SU-DHL-6 (cell line): Measurements from ENCODE around the gene FCAMR.

Source experiments
- H2AFZ ChIP-seq: fragments of 200-600 bp; sonication (generic); 2 replicates; pipeline ENCODE4 v1.6.1; 2014; ENCODE audit warnings: low read depth, mild to moderate bottlenecking, moderate library complexity, mixed read lengths, antibody characterized with exemption, low read length; ENCODE audit not compliant: severe bottlenecking
- H3F3A ChIP-seq: fragments of 200-600 bp; shearing (Covaris generic); 2 replicates; pipeline ENCODE4 v1.6.0; 2016; ENCODE audit warnings: antibody characterized with exemption, mild to moderate bottlenecking; ENCODE audit not compliant: insufficient read depth
- H3K27ac ChIP-seq: fragments of 200-600 bp; sonication (generic); 2 replicates; pipeline ENCODE4 v1.5.1; 2016; ENCODE audit warnings: low read depth, mild to moderate bottlenecking, low read length, moderate library complexity, mixed read lengths
- H3K27me3 ChIP-seq: fragments of 200-600 bp; sonication (generic), shearing (Covaris generic); 2 replicates; pipeline ENCODE4 v1.6.0; 2014; ENCODE audit warnings: mild to moderate bottlenecking, low read length
- H3K36me3 ChIP-seq: fragments of 200-600 bp; sonication (generic); 2 replicates; pipeline ENCODE4 v1.6.1; 2014; ENCODE audit warnings: mild to moderate bottlenecking, low read length, mixed read lengths
- H3K4me2 ChIP-seq: fragments of 300-600, 200-600 bp; shearing (Covaris generic), sonication (generic); 2 replicates; pipeline ENCODE4 v1.6.0; 2014; ENCODE audit warnings: low read length, low read depth, mild to moderate bottlenecking; ENCODE audit not compliant: poor library complexity, severe bottlenecking
- H3K4me3 ChIP-seq: fragments of 200-600 bp; sonication (generic); 2 replicates; pipeline ENCODE4 v1.5.1; 2014; ENCODE audit warnings: antibody characterized with exemption, low read length, mild to moderate bottlenecking, mixed read lengths; ENCODE audit not compliant: insufficient read depth, poor library complexity, severe bottlenecking
- H3K79me2 ChIP-seq: fragments of 200-600 bp; sonication (generic); 2 replicates; pipeline ENCODE4 v1.6.1; 2014; ENCODE audit warnings: mild to moderate bottlenecking, low read length, moderate library complexity; ENCODE audit not compliant: insufficient read depth
- H3K9ac ChIP-seq: fragments of 200-600 bp; sonication (generic); 2 replicates; pipeline ENCODE4 v1.7.0; 2014; ENCODE audit warnings: mild to moderate bottlenecking, low read length
- H3K9me2 ChIP-seq: fragments of 200-600 bp; sonication (generic); replicated peaks from 2 replicates; pipeline ENCODE4 v1.6.1; 2014; ENCODE audit warnings: low read length; ENCODE audit not compliant: insufficient read depth
- H3K9me3 ChIP-seq: fragments of 200-600 bp; sonication (generic); 2 replicates; pipeline ENCODE4 v1.6.1; 2014; ENCODE audit warnings: low read length, mixed read lengths; ENCODE audit not compliant: insufficient read depth
- H4K20me1 ChIP-seq: fragments of 200-600 bp; sonication (generic); 2 replicates; pipeline ENCODE4 v1.6.1; 2014; ENCODE audit warnings: low read depth, mild to moderate bottlenecking, antibody characterized with exemption, low read length, moderate library complexity, mixed read lengths
- EZH2phosphoT487 ChIP-seq: fragments of 200-600 bp; sonication (generic), shearing (Covaris generic); conservative IDR thresholded peaks from 2 replicates; pipeline ENCODE4 v1.6.1; 2018; ENCODE audit warnings: mild to moderate bottlenecking, antibody characterized with exemption, low read length, moderate library complexity, mixed read lengths
- TF ChIP-seq, protein P1 (sequence below): fragments of 200-600 bp; sonication (generic); IDR thresholded peaks from one replicate; pipeline ENCODE4 v1.5.1; 2017; ENCODE audit warnings: antibody characterized with exemption, mild to moderate bottlenecking, low read length, moderate library complexity; ENCODE audit not compliant: insufficient read depth, poor library complexity, severe bottlenecking

FCAMR gene

DNA sequence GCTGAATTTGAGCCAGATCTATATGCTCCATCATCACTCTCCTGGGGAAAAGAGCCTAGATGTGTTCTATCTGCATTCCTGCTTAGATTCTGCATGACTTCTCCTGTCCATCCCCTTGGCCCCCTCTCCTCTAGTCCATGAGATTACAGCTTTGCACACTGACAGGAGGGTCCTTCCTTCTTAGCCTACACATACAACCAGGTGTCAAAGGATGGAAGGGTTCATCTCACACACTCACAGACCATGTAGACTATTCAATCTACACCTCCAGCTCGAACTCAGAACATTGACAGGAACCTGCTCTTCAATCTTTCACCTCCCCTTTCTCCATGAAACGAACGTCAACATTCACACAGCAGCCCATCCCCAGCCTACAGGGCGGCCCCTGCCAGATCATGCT lies 48.4 kb upstream of the FCAMR start:
- no peak overlapping the region for H3K9ac ChIP-seq
- no peaks in the 10 kb centered on the region for H3K36me3 ChIP-seq
- H3F3A ChIP-seq: no peaks in the 10 kb centered on the region
- H3K4me2 ChIP-seq: no peak overlapping the region
- H4K20me1 ChIP-seq: no peaks in the 10 kb centered on the region
- no peak overlapping the region for H2AFZ ChIP-seq
- no peak overlapping the region for H3K4me3 ChIP-seq
- H3K9me3 ChIP-seq: no peaks in the 10 kb centered on the region
- H3K27me3 ChIP-seq: no peaks in the 10 kb centered on the region
- no peak overlapping the region for H3K27ac ChIP-seq
- TF ChIP-seq, protein P1, sequence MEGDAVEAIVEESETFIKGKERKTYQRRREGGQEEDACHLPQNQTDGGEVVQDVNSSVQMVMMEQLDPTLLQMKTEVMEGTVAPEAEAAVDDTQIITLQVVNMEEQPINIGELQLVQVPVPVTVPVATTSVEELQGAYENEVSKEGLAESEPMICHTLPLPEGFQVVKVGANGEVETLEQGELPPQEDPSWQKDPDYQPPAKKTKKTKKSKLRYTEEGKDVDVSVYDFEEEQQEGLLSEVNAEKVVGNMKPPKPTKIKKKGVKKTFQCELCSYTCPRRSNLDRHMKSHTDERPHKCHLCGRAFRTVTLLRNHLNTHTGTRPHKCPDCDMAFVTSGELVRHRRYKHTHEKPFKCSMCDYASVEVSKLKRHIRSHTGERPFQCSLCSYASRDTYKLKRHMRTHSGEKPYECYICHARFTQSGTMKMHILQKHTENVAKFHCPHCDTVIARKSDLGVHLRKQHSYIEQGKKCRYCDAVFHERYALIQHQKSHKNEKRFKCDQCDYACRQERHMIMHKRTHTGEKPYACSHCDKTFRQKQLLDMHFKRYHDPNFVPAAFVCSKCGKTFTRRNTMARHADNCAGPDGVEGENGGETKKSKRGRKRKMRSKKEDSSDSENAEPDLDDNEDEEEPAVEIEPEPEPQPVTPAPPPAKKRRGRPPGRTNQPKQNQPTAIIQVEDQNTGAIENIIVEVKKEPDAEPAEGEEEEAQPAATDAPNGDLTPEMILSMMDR: no peak
- no peak for TF ChIP-seq EZH2phosphoT487
- no peaks in the 10 kb centered on the region for H3K79me2 ChIP-seq
- no peaks in the 10 kb centered on the region for H3K9me2 ChIP-seq

DNA sequence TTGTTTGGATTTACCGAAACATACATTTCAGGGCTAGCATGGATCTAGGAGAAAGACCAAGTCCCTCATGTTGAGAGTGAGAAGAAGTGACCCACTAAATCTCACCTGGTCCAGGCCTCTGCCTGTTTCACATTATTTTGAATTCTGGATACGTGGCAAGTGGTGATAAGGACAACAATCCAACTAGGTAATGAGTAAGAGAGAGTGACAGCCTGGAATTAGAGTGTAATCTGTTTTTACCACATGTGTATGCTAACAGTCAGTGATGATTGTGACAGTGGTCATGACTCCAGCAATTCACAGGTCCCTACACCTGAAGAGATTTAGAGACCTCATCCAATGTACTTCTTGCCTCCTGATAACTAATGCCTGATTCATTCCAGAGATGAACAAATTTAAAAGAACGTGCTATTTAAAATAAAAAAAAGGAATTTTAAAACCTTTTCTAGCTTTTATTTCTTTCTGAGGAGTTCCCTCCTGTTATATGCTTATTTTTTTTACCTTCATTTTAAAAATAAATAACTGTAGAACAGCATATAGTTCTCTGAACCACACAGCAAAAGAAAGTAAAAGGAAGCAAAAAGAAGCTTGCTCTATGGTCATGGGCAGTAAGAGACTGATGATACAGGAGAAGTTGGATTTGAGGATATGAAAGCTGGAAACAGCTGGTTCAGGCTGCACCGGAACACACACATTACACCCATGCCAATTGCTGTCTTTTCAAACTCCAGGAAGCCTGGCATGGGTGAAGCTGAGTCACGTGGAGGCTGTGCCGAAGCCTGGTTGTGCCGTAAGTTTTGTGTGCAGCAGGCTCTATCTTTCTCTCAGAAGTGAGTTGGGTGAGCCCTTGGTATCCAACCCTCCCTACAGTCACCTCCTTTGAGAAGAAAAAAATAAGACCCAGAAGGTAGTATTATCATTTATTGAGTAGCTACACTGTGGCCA lies 47.6 kb upstream of the FCAMR start:
- no peaks in the 10 kb centered on the region for H3K36me3 ChIP-seq
- no peaks in the 10 kb centered on the region for H3K27me3 ChIP-seq
- H3K4me3 ChIP-seq: no peak overlapping the region
- no peaks in the 10 kb centered on the region for H3K9me2 ChIP-seq
- no peaks in the 10 kb centered on the region for H3K9me3 ChIP-seq
- H3K79me2 ChIP-seq: no peaks in the 10 kb centered on the region
- H2AFZ ChIP-seq: no peak overlapping the region
- H3K4me2 ChIP-seq: no peak overlapping the region
- TF ChIP-seq, protein P1: no peak
- no peak for TF ChIP-seq EZH2phosphoT487
- no peaks in the 10 kb centered on the region for H4K20me1 ChIP-seq
- no peaks in the 10 kb centered on the region for H3F3A ChIP-seq
- H3K9ac ChIP-seq: no peak overlapping the region
- no peak overlapping the region for H3K27ac ChIP-seq

DNA sequence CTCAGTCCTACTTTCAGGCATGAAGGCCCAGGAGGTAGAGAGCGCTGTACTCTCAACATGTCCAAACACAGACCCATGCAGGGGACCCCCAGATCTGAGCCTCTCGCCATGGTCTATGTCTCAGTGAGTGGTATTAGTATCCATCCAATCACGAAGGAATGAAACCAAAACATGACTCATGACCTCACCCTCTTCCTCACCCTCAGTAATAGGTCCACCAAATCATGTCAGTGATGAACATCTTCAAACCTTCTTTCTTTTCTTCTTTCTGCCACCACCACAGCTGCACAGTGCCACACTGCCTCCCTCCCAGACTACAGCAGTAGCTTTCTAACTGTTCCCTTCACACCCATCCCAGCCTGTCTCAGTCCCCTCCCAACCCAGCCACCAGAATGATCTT lies 45.5 kb upstream of the FCAMR start:
- no peak overlapping the region for H3K9ac ChIP-seq
- H3K9me2 ChIP-seq: no peaks in the 10 kb centered on the region
- no peak for TF ChIP-seq EZH2phosphoT487
- TF ChIP-seq, protein P1: no peak
- no peak overlapping the region for H3K27ac ChIP-seq
- H3K4me2 ChIP-seq: no peak overlapping the region
- no peaks in the 10 kb centered on the region for H3K36me3 ChIP-seq
- H3F3A ChIP-seq: no peaks in the 10 kb centered on the region
- no peaks in the 10 kb centered on the region for H3K27me3 ChIP-seq
- no peaks in the 10 kb centered on the region for H4K20me1 ChIP-seq
- no peaks in the 10 kb centered on the region for H3K79me2 ChIP-seq
- no peaks in the 10 kb centered on the region for H3K9me3 ChIP-seq
- no peak overlapping the region for H3K4me3 ChIP-seq
- H2AFZ ChIP-seq: no peak overlapping the region
